Fibroblast of villous mesenchyme (primary cell): Measurements from ENCODE around the gene TRAPPC12. TPM values are rescaled to one million over a fixed set of nuclear protein-coding genes. Genes with fewer than 3 reads are reported as not detected.

Experiments
- DNase-seq: peaks from one replicate; pipeline ENCODE4 v3.0.0-alpha.2; 2010; ENCODE audit warnings: low read depth
- H3K4me3 ChIP-seq: 2 replicates; pipeline ENCODE4 v1.5.1; 2011; ENCODE audit warnings: low read depth, mild to moderate bottlenecking, low read length
- total RNA-seq: library from RNA; depleted of rRNA; stranded (reverse); fragments of >200 nt; gene quantifications from 2 replicates; pipeline ENCODE4 v1.2.3, GENCODE V29; 2012
- TF ChIP-seq, protein P1 (sequence below): IDR thresholded peaks from 2 replicates; pipeline ENCODE4 v1.5.1; 2012; ENCODE audit warnings: low read depth, mild to moderate bottlenecking, low read length; ENCODE audit not compliant: insufficient read depth

Gene TRAPPC12
- total RNA-seq, 1 donor = 50.1 TPM

DNA sequence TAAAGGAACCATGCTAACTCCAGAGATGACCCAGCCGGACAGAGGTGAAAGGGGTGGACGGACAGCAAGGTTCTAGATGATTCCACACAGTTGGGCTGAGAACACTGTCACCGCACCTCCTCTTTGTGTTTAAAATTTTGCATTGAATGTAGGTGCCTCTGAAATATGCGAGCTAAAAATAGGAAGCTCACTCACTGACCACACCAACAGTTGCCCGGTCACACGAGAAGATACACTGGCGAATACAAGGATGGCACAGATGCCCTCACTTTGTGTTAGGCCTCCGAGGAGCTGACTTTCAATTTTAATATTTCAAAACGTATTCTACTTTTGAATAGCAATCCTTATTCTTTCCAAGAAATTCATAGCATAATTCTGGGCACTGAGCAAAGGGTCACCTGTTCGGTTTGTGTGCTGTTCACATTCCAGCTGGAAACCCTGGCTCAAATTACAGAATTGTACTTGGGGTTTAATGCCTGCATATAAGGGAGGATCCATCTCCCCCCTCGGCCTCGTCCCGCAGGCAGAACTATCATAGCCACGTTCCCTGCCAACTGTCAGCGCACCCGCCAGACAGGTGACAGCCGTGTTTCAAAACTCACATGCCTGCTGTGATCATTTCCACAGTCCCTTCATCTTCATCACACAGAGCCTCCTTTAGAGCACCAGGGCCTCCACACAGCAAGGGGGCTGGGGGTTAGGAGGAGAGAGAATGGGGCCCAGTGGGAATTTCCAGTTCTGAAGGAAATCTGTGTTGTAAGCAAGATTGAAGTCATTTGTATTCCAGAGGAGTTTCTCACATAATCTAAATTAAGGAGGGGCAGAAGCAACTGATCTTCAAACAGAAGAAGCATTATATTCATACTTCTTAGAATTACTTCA is 91.6 kb downstream of the TRAPPC12 start:
- TF ChIP-seq, protein P1, sequence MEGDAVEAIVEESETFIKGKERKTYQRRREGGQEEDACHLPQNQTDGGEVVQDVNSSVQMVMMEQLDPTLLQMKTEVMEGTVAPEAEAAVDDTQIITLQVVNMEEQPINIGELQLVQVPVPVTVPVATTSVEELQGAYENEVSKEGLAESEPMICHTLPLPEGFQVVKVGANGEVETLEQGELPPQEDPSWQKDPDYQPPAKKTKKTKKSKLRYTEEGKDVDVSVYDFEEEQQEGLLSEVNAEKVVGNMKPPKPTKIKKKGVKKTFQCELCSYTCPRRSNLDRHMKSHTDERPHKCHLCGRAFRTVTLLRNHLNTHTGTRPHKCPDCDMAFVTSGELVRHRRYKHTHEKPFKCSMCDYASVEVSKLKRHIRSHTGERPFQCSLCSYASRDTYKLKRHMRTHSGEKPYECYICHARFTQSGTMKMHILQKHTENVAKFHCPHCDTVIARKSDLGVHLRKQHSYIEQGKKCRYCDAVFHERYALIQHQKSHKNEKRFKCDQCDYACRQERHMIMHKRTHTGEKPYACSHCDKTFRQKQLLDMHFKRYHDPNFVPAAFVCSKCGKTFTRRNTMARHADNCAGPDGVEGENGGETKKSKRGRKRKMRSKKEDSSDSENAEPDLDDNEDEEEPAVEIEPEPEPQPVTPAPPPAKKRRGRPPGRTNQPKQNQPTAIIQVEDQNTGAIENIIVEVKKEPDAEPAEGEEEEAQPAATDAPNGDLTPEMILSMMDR = no peak
- DNase-seq = no peak
- no peak overlapping the region for H3K4me3 ChIP-seq

DNA sequence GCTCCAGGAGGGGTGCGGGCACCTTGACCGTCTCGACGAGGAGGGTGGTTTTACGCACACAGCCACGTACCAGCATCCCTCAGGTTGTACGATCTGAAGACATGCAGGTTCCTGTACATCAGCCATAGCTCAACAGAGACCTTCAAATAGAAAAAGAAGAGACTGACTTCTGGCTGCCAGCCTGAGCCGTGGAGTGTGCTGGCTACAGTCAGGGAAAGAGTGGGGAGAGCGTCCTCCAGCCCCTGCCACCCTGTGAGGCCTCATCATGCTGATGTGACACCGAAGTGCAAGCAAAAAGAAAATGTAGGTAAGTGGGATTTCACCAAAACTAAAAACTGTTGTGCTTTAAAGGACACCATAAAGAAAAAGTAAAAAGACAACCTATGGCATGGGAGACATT is 92.8 kb downstream of the TRAPPC12 start:
- no peak for DNase-seq
- TF ChIP-seq, protein P1 = no peak

DNA sequence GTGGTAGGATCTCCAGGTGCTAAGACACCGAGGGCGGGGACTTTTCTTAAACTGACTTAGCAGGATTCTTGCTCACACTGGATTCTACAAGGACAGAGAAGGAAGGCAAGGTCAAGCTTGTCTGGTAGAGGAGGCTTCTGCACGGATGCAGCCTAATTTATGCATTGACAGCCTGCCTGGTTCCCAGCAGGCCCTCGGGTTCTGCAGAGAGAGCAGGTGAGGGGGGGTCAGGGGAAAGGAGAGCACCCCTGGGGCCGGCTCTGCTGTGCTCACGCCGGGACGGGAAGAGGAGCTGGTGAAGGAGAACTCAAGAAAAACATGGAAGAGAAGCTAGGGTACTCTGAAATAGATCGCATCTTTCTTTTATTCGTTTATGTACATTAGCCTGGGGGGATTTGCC is 93.5 kb downstream of the TRAPPC12 start:
- DNase-seq = no peak
- TF ChIP-seq, protein P1 = no peak
- H3K4me3 ChIP-seq = no peak overlapping the region

More for the DNA sequence above, 92.8 kb downstream of the TRAPPC12 start:
- no peak overlapping the region for H3K4me3 ChIP-seq

DNA sequence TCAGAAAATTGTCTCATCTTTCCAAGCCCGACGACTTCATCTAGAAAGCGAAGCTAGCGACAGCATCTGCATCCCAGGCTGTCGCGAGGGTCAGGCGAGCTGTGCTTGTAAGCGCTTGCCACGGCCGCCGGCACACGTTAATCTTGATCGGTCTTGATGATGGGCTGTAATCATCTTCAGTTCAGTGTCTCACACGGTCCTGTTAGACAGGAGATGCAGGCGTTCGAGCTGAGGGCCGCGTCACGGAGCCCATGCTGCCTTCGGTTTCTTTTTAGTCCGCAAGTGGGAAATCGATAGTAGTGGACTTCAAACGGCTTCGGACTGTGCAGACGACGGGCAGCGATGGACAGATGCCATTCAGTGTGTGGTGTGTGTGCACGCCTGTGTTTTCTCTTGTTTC is 96.3 kb downstream of the TRAPPC12 start:
- no peak overlapping the region for H3K4me3 ChIP-seq
- DNase-seq = no peak
- TF ChIP-seq, protein P1 = no peak

DNA sequence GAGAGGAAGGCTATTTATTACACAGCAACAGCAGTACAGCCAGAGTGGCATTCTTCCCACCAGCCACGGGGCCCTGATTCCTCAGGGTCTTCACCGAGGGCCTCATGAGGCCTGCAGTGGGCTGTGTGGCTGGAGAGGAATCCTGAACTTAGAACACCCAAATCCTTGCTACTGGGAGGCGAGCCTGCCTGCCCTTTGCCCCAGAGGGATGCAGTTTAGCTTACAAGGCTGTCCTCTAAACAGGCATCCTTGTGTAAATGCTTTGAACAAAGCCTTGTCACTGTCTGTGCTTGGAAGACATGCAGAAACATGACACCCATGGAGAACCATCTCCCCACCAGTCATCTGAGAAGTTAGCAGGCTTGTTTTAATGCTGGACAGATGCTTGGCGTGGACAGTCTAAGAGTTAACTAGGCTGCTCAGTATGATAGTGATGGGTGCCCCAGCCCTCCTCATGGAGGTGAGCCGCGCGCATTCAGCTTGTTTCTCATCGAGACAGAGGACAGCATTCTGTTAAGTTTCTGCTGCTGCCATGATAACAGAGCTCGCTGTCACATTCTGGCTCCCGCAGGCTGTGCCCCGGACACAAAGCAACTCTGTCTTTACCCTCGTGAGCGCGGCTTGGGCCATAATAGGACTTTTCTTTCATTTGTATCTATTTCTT is 97.0 kb downstream of the TRAPPC12 start:
- H3K4me3 ChIP-seq = no peak overlapping the region
- TF ChIP-seq, protein P1 = no peak
- DNase-seq = peak; percentile 29

DNA sequence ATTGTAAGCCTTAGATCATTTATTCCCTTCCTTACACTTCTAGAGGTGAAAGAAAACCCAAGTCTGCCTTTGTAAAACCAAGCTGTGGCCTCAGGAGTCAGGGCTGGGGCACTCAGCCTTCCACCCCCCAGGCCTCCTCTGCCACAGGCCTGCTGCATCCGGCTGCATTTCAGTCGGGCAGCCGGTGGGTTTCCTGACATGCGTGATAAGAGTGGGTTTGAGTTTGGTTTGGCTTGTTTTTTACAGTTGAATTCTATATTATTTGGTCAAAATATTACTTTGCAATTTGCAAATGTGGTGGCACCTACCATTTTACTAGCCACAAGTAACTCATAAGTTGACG is 97.5 kb downstream of the TRAPPC12 start:
- DNase-seq = no peak
- no peak overlapping the region for H3K4me3 ChIP-seq
- TF ChIP-seq, protein P1 = no peak
